ENCODE measurements around the gene SSR3.
"Not testable (repeated sequence)": the region's sequence is repeated elsewhere in the genome, so short reads cannot be mapped to it uniquely, and the experiment has no call there.

Gene SSR3

GRCh38 chr3:156563900-156564682 lies 9.2 kb upstream of the SSR3 start:
- TF ChIP-seq CTCF (IDR thresholded peaks at IDR 0.05), result no peak
- H3K4me3 Mint-ChIP-seq, result no peak overlapping the region

GRCh38 chr3:156562486-156562885 lies 7.6 kb upstream of the SSR3 start:
- H3K27me3 Mint-ChIP-seq (ENCODE audit: low read depth, poor library complexity), result peaks cover 13% of the 10 kb centered on the region
- H3K9me3 Mint-ChIP-seq; H3K27ac Mint-ChIP-seq; H3K36me3 Mint-ChIP-seq (ENCODE audit: low read depth); H3K4me3 Mint-ChIP-seq; H3K4me1 Mint-ChIP-seq; DNase-seq: not testable (repeated sequence)

More at GRCh38 chr3:156563900-156564682, 9.2 kb upstream of the SSR3 start:
- DNase-seq, result no peak
- Mint-ChIP-seq H3K36me3 (ENCODE audit: low read depth) (no peaks in the 10 kb centered on the region), H3K27ac (no peak overlapping the region), H3K4me1 (no peaks in the 10 kb centered on the region), H3K9me3 (peaks cover 8% of the 10 kb centered on the region), H3K27me3 (ENCODE audit: low read depth, poor library complexity) (peaks cover 13% of the 10 kb centered on the region)

- TF ChIP-seq CTCF (IDR thresholded peaks at IDR 0.05), result no peak
- H3K27me3 Mint-ChIP-seq (ENCODE audit: low read depth, poor library complexity), result peaks cover 16% of the 10 kb centered on the region
- no peak overlapping the region for H3K27ac Mint-ChIP-seq
- no peak overlapping the region for H3K4me3 Mint-ChIP-seq
- no peaks in the 10 kb centered on the region for H3K36me3 Mint-ChIP-seq (ENCODE audit: low read depth)
- no peaks in the 10 kb centered on the region for H3K9me3 Mint-ChIP-seq
- DNase-seq, result no peak
- H3K4me1 Mint-ChIP-seq, result no peaks in the 10 kb centered on the region
These were observed 6.6 kb upstream of the SSR3 start for GRCh38 chr3:156561533-156561932.

GRCh38 chr3:156559321-156559720 lies 4.4 kb upstream of the SSR3 start:
- H3K27me3 Mint-ChIP-seq (ENCODE audit: low read depth, poor library complexity), result peaks cover 16% of the 10 kb centered on the region
- peaks cover 3% of the 10 kb centered on the region for H3K9me3 Mint-ChIP-seq
- TF ChIP-seq CTCF (IDR thresholded peaks at IDR 0.05), result no peak
- no peak for DNase-seq
- H3K4me1 Mint-ChIP-seq, result peaks cover 11% of the 10 kb centered on the region
- no peak overlapping the region for H3K4me3 Mint-ChIP-seq
- H3K27ac Mint-ChIP-seq, result no peak overlapping the region
- no peaks in the 10 kb centered on the region for H3K36me3 Mint-ChIP-seq (ENCODE audit: low read depth)

- Mint-ChIP-seq H3K36me3 (ENCODE audit: low read depth) (no peaks in the 10 kb centered on the region), H3K9me3 (peaks cover 3% of the 10 kb centered on the region), H3K27ac (no peak overlapping the region), H3K4me3 (no peak overlapping the region), H3K4me1 (peaks cover 18% of the 10 kb centered on the region), H3K27me3 (ENCODE audit: low read depth, poor library complexity) (peaks cover 8% of the 10 kb centered on the region)
- no peak for DNase-seq
- no peak for TF ChIP-seq CTCF (IDR thresholded peaks at IDR 0.05)
These were observed 3.5 kb upstream of the SSR3 start for GRCh38 chr3:156558389-156558788.

- peaks cover 29% of the 10 kb centered on the region for H3K36me3 Mint-ChIP-seq (ENCODE audit: low read depth)
- H3K27ac Mint-ChIP-seq, result peak overlapping the region; percentile 100
- TF ChIP-seq CTCF (IDR thresholded peaks at IDR 0.05), result no peak
- H3K9me3 Mint-ChIP-seq, result peaks cover 3% of the 10 kb centered on the region
- H3K4me3 Mint-ChIP-seq, result peak overlapping the region; percentile 99
- H3K27me3 Mint-ChIP-seq (ENCODE audit: low read depth, poor library complexity), result peaks cover 3% of the 10 kb centered on the region
- no peak for DNase-seq
- peaks cover 52% of the 10 kb centered on the region for H3K4me1 Mint-ChIP-seq
These were observed 439 bp downstream of the SSR3 start for GRCh38 chr3:156554515-156554841.

Data from nephron progenitor cell (in vitro differentiated cells).